ENCODE results near the gene TMEM185A. TPM values are rescaled to one million over a fixed set of nuclear protein-coding genes. Genes with fewer than 3 reads are reported as not detected.
"Not testable (repeated sequence)": the region's sequence is repeated elsewhere in the genome, so short reads cannot be mapped to it uniquely, and the experiment has no call there.

TMEM185A gene
- total RNA-seq, 1 donor from 2014 or later: 32.5 TPM

DNA sequence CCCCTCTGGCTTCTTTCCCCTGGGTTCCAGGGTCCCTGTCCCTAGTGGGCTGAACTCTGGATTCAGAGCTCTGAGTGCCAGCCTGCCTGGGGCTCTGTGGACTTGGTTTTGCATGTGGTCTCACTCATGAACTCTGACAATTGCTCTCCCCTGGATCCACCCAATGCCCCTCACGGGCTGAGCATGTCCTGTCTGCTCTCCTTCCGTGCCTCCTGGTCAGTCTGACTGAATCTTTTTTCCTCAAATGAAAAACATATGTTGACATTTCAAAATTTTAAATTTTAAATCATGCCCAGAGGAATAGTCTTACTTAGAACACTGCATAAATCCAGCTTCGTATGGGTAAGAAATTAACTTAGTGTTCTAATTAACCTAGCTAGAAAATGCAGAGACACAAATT, 43.5 kb upstream of the TMEM185A start:
- H3K4me2 ChIP-seq (ENCODE audit: low read length); H3K4me1 ChIP-seq (ENCODE audit: insufficient read depth, low read length); H3K27me3 Mint-ChIP-seq (ENCODE audit: low read depth, unreplicated experiment); H3K9me3 Mint-ChIP-seq (ENCODE audit: unreplicated experiment); H3K27me3 ChIP-seq (ENCODE audit: insufficient read depth, low read length); H3K4me3 Mint-ChIP-seq (ENCODE audit: unreplicated experiment); DNase-seq (ENCODE audit: low read depth); H4K20me1 ChIP-seq (ENCODE audit: insufficient read depth, low read length); H3K4me3 ChIP-seq (ENCODE audit: insufficient read depth, low read depth, low read length); H3K27ac Mint-ChIP-seq (ENCODE audit: unreplicated experiment); H3K4me1 Mint-ChIP-seq (ENCODE audit: low read depth, unreplicated experiment); H3K9me3 ChIP-seq (ENCODE audit: insufficient read depth, low read depth, low read length); H3K36me3 Mint-ChIP-seq (ENCODE audit: low read depth, unreplicated experiment); H3K79me2 ChIP-seq (ENCODE audit: insufficient read depth, low read length); H3K36me3 ChIP-seq (ENCODE audit: insufficient read depth, low read length); H3K27ac ChIP-seq (ENCODE audit: low read depth, low read length); H3K9ac ChIP-seq (ENCODE audit: low read length); H2AFZ ChIP-seq (ENCODE audit: low read depth, low read length); FAIRE-seq: not testable (repeated sequence)

DNA sequence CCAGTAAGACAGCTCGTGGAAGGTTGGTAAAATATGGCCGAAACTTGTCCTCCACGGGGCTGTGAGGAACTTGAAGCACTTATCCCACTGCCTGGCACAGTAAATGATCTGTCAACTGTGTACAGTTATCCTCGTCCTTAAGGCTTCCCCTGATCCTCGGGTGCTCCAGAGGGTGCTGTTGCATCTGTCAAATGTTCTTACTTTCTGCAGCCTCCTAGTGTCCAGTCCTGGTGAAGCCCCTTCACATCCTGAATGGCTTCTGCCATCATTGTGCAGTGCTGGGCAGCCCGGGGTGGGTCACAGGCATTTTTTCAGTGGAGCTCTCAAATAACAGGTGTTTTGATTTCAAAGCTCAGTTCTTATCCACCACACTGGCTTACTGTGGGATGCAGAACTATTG, 29.0 kb upstream of the TMEM185A start:
- H3K27me3 ChIP-seq (ENCODE audit: insufficient read depth, low read length); DNase-seq (ENCODE audit: low read depth); H3K36me3 Mint-ChIP-seq (ENCODE audit: low read depth, unreplicated experiment); H3K9me3 ChIP-seq (ENCODE audit: insufficient read depth, low read depth, low read length); H3K4me3 Mint-ChIP-seq (ENCODE audit: unreplicated experiment); H3K4me3 ChIP-seq (ENCODE audit: insufficient read depth, low read depth, low read length); H3K27me3 Mint-ChIP-seq (ENCODE audit: low read depth, unreplicated experiment); H3K9me3 Mint-ChIP-seq (ENCODE audit: unreplicated experiment); H4K20me1 ChIP-seq (ENCODE audit: insufficient read depth, low read length); H3K27ac ChIP-seq (ENCODE audit: low read depth, low read length); H2AFZ ChIP-seq (ENCODE audit: low read depth, low read length); H3K4me2 ChIP-seq (ENCODE audit: low read length); H3K4me1 Mint-ChIP-seq (ENCODE audit: low read depth, unreplicated experiment); H3K4me1 ChIP-seq (ENCODE audit: insufficient read depth, low read length); H3K9ac ChIP-seq (ENCODE audit: low read length); H3K27ac Mint-ChIP-seq (ENCODE audit: unreplicated experiment); H3K36me3 ChIP-seq (ENCODE audit: insufficient read depth, low read length); H3K79me2 ChIP-seq (ENCODE audit: insufficient read depth, low read length): not testable (repeated sequence)
- peak; percentile 85 for FAIRE-seq

DNA sequence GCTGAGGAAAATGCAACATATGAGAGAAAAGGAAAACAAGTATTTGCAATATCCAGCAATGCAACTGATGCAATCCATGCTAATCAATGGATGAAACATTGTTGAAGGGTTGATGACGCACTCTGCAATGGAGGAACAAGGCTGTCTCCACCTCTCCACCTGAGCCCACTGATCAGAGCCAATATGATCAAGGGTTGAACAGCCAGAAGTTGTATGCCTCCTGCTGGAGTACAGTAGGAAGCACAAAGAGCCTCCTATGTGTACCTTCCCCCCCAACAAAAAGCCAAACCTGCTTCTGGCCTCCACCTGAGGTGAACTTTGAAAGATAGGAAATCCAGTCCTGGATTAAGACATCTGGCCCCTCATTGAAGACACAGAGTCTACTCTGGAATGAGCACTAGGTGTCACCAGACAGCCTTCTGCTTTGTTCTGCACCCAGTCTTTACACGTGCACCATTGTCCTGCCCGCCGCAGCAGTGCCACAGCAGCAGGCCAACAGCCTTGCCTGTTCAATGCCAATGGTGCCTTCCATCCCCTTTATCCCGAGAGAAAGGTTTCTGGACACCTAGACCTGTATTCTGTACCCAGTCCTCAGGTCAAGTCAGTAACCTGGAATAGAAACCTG, 24.8 kb upstream of the TMEM185A start:
- DNase-seq (ENCODE audit: low read depth); H3K9me3 ChIP-seq (ENCODE audit: insufficient read depth, low read depth, low read length); H3K36me3 Mint-ChIP-seq (ENCODE audit: low read depth, unreplicated experiment); H3K27me3 Mint-ChIP-seq (ENCODE audit: low read depth, unreplicated experiment); H3K27ac Mint-ChIP-seq (ENCODE audit: unreplicated experiment); H3K27ac ChIP-seq (ENCODE audit: low read depth, low read length); H3K4me1 ChIP-seq (ENCODE audit: insufficient read depth, low read length); H3K27me3 ChIP-seq (ENCODE audit: insufficient read depth, low read length); H3K36me3 ChIP-seq (ENCODE audit: insufficient read depth, low read length); H3K9ac ChIP-seq (ENCODE audit: low read length); H3K4me1 Mint-ChIP-seq (ENCODE audit: low read depth, unreplicated experiment); H3K4me2 ChIP-seq (ENCODE audit: low read length); H3K9me3 Mint-ChIP-seq (ENCODE audit: unreplicated experiment); H2AFZ ChIP-seq (ENCODE audit: low read depth, low read length); H3K4me3 ChIP-seq (ENCODE audit: insufficient read depth, low read depth, low read length); H3K79me2 ChIP-seq (ENCODE audit: insufficient read depth, low read length); H3K4me3 Mint-ChIP-seq (ENCODE audit: unreplicated experiment); H4K20me1 ChIP-seq (ENCODE audit: insufficient read depth, low read length): not testable (repeated sequence)
- FAIRE-seq: peak; percentile 96

DNA sequence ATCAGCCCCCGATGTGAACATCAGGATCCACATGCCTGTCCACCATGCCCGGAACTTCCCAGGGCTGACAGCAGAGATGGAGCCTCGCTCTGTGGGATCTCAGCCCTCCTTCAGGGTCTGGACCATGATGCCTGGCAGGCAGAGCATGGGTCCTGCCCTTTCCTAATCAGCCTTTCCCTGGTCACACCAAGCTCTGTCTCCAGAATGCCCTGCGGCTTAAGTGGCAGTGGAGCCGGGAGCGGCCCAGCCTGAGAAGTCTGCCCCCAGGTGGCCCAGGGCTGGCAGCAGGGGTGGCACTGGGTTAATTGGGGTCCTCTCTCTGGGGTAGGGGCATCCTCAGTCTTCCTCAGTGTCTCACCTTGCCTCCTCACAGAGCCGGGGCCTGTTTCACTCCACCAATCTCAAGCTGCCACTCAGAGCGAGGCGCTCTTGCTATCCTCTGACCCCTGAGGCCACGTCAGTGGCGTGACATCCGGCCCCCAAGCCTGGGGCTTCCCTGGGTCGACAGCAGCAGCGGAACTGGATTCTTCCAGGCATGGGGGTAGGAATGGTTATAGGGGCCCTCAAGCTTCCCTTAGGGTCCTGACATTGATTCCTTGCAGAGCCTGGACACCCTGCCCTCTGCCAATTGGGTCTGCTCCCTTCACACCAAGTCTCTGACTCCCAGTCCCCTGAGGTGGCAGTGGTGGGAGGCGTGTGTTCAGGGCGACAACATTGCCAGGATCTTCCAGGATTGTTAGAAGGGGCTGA, 20.8 kb upstream of the TMEM185A start:
- Histone ChIP-seq H3K27me3 (ENCODE audit: insufficient read depth, low read length) (no peaks in the 10 kb centered on the region), H3K9me3 (ENCODE audit: insufficient read depth, low read depth, low read length) (no peaks in the 10 kb centered on the region), H3K79me2 (ENCODE audit: insufficient read depth, low read length) (no peaks in the 10 kb centered on the region), H3K4me1 (ENCODE audit: insufficient read depth, low read length) (no peaks in the 10 kb centered on the region), H3K9ac (ENCODE audit: low read length) (no peak overlapping the region), H3K4me3 (ENCODE audit: insufficient read depth, low read depth, low read length) (no peak overlapping the region), H2AFZ (ENCODE audit: low read depth, low read length) (no peak overlapping the region), H3K4me2 (ENCODE audit: low read length) (no peak overlapping the region), H3K27ac (ENCODE audit: low read depth, low read length) (no peak overlapping the region), H4K20me1 (ENCODE audit: insufficient read depth, low read length) (no peaks in the 10 kb centered on the region), H3K36me3 (ENCODE audit: insufficient read depth, low read length) (no peaks in the 10 kb centered on the region)
- Mint-ChIP-seq H3K9me3 (ENCODE audit: unreplicated experiment) (peaks cover 4% of the 10 kb centered on the region), H3K27me3 (ENCODE audit: low read depth, unreplicated experiment) (peaks cover 2% of the 10 kb centered on the region), H3K36me3 (ENCODE audit: low read depth, unreplicated experiment) (no peaks in the 10 kb centered on the region), H3K4me3 (ENCODE audit: unreplicated experiment) (no peak overlapping the region), H3K4me1 (ENCODE audit: low read depth, unreplicated experiment) (no peaks in the 10 kb centered on the region), H3K27ac (ENCODE audit: unreplicated experiment) (no peak overlapping the region)
- no peak for DNase-seq (ENCODE audit: low read depth)
- FAIRE-seq: no peak
- TF ChIP-seq, protein P1, sequence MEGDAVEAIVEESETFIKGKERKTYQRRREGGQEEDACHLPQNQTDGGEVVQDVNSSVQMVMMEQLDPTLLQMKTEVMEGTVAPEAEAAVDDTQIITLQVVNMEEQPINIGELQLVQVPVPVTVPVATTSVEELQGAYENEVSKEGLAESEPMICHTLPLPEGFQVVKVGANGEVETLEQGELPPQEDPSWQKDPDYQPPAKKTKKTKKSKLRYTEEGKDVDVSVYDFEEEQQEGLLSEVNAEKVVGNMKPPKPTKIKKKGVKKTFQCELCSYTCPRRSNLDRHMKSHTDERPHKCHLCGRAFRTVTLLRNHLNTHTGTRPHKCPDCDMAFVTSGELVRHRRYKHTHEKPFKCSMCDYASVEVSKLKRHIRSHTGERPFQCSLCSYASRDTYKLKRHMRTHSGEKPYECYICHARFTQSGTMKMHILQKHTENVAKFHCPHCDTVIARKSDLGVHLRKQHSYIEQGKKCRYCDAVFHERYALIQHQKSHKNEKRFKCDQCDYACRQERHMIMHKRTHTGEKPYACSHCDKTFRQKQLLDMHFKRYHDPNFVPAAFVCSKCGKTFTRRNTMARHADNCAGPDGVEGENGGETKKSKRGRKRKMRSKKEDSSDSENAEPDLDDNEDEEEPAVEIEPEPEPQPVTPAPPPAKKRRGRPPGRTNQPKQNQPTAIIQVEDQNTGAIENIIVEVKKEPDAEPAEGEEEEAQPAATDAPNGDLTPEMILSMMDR (IDR thresholded peaks at IDR 0.05; ENCODE audit: insufficient read depth, low read depth, low read length): no peak
- no peak for TF ChIP-seq EZH2 (IDR thresholded peaks at IDR 0.05; ENCODE audit: insufficient read depth, low read length)
